NCI-H446 (cell line): ENCODE data around the gene SHISA9.

ENCODE experiments used
- DNase-seq, 2 experiments: peaks; one replicate each; lab custom pipeline; 2025; lab: John Stamatoyannopoulos, UW

Gene SHISA9

DNA sequence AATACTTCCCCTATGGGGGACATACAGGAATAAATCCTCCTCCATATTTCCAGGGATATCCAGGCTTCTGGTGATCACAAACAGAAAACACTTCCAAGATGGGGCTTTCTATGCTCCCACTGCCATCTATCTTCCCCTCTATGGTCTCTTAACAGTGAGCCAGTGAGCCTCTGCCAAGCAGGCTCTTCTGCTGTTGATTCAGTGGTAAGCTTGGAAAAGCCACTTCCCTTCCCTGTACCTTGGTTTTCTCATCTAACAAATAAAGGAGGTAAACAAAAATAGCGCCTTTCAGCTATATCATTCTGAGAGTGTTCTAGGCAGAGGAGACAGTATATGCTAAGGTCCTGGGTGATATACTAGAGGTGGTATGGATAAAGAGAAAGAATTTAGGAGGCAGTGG is 368.0 kb downstream of the SHISA9 start:
- DNase-seq, result no peak

DNA sequence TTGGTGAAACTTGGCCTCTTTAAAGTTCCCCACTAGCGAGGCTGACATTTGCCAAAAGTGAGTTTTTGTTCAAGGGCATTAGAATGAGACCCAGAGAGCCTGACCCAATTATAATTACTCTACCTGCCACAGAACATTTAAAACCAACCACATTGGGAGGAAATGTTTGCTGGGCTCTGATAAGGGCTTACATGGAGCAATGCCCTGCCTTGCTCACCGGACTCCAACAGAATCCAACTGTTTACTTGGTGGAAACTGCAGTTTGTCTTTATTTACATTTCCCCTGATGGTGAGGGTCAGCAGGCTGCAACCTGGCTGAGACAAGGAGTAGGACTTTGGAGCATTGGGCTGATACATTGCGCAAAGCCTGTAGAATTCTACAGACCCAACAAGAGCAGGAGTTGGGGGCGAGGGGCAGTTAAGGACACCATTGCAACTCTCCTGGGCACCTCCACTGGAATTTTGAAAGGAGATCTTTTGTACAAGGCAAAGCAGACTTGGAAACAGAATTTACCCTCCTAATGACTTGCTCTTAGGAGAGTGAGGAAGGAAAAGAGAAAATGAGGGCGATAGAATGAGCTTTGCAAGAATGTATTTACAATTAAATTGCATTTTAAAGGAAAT is 368.6 kb downstream of the SHISA9 start:
- DNase-seq, result no peak

DNA sequence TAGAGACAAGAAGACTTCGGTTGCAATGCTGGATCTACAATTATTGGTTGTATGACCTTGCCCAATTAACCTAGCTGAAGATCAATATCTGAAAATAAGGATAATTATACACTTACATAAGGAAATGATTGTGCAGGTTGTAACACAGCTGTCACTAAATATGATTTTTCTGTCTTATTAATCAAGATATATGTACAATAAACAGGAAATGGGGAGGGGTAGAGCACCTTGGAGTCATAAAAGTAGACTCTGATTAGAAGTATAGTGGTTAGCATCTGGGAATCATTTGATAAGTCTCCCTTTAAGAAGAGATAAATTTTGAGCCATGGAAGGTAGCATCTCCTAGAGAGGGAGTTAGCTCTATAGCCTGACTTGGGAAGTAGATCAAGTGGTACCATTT is 369.2 kb downstream of the SHISA9 start:
- DNase-seq, result no peak

DNA sequence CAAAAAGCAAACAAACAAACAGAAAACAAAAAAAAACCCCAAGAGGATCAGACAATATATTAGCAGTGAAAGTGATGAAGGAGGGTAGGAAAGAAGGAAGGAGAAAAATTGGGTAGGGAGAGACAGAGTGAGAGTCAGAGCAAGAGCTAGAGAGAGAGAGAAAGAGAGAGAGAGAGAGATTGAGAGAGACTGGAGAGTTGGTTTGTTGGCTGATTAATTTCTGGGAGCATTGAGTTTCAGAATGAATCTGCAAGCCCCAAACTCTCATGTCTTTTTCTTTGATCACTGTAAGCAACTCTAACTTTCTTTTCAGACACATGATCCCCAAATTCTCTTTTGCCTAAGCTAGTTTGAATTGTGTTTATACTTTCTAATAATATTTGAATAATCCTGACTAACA is 388.1 kb downstream of the SHISA9 start:
- no peak for DNase-seq
